Measurements from ENCODE around the gene SRGAP3.

The SRGAP3 gene

GRCh38 chr3:8985411-8985831, 264.0 kb downstream of the SRGAP3 start:
- DNase-seq (ENCODE audit: low spot score), result no peak

- DNase-seq (ENCODE audit: low spot score), result no peak
These were observed 264.9 kb downstream of the SRGAP3 start for GRCh38 chr3:8984526-8984925.

- no peak for DNase-seq (ENCODE audit: low spot score)
These were observed 265.4 kb downstream of the SRGAP3 start for GRCh38 chr3:8984081-8984480.

- DNase-seq (ENCODE audit: low spot score), result no peak
These were observed 265.9 kb downstream of the SRGAP3 start for GRCh38 chr3:8983591-8983990.

- DNase-seq (ENCODE audit: low spot score), result no peak
These were observed 266.4 kb downstream of the SRGAP3 start for GRCh38 chr3:8983026-8983425.

- no peak for DNase-seq (ENCODE audit: low spot score)
These were observed 266.9 kb downstream of the SRGAP3 start for GRCh38 chr3:8982509-8982908.

- DNase-seq (ENCODE audit: low spot score), result no peak
These were observed 267.7 kb downstream of the SRGAP3 start for GRCh38 chr3:8981700-8982099.

GRCh38 chr3:8981296-8981695, 268.1 kb downstream of the SRGAP3 start:
- DNase-seq (ENCODE audit: low spot score), result no peak

GRCh38 chr3:8980756-8981257, 268.6 kb downstream of the SRGAP3 start:
- no peak for DNase-seq (ENCODE audit: low spot score)

- no peak for DNase-seq (ENCODE audit: low spot score)
These were observed 270.2 kb downstream of the SRGAP3 start for GRCh38 chr3:8979262-8979661.

- no peak for DNase-seq (ENCODE audit: low spot score)
These were observed 270.9 kb downstream of the SRGAP3 start for GRCh38 chr3:8978551-8978950.

GRCh38 chr3:8976540-8977182, 272.8 kb downstream of the SRGAP3 start:
- no peak for DNase-seq (ENCODE audit: low spot score)

- DNase-seq (ENCODE audit: low spot score), result no peak
These were observed 274.1 kb downstream of the SRGAP3 start for GRCh38 chr3:8975081-8976020.

- DNase-seq (ENCODE audit: low spot score), result no peak
These were observed 275.0 kb downstream of the SRGAP3 start for GRCh38 chr3:8974458-8974857.

- DNase-seq (ENCODE audit: low spot score), result no peak
These were observed 276.8 kb downstream of the SRGAP3 start for GRCh38 chr3:8972639-8973038.

- peak; percentile 63 for DNase-seq (ENCODE audit: low spot score)
These were observed 278.4 kb downstream of the SRGAP3 start for GRCh38 chr3:8970971-8971589.

GRCh38 chr3:8969241-8969640, 280.2 kb downstream of the SRGAP3 start:
- no peak for DNase-seq (ENCODE audit: low spot score)

GRCh38 chr3:8968375-8968882, 281.0 kb downstream of the SRGAP3 start:
- DNase-seq (ENCODE audit: low spot score), result no peak

GRCh38 chr3:8967553-8967952, 281.9 kb downstream of the SRGAP3 start:
- DNase-seq (ENCODE audit: low spot score), result no peak

GRCh38 chr3:8966820-8967348, 282.6 kb downstream of the SRGAP3 start:
- DNase-seq (ENCODE audit: low spot score), result no peak

- DNase-seq (ENCODE audit: low spot score), result no peak
These were observed 283.2 kb downstream of the SRGAP3 start for GRCh38 chr3:8966150-8966819.

All from germinal center (tissue), 1 donor.